ENCODE results near the gene DST.
"Not testable (repeated sequence)": the region's sequence is repeated elsewhere in the genome, so short reads cannot be mapped to it uniquely, and the experiment has no call there.

Gene DST

GRCh38 chr6:56661338-56661737 is 18.6 kb upstream of the DST start:
- DNase-seq, result not testable (repeated sequence)

GRCh38 chr6:56660381-56660730 is 17.7 kb upstream of the DST start:
- DNase-seq, result no peak

- DNase-seq, result no peak
Measured at GRCh38 chr6:56659721-56660380, 17.2 kb upstream of the DST start.

GRCh38 chr6:56658326-56658725 is 15.6 kb upstream of the DST start:
- DNase-seq, result no peak

GRCh38 chr6:56657354-56657753 is 14.7 kb upstream of the DST start:
- DNase-seq, result no peak

GRCh38 chr6:56656466-56656865 is 13.8 kb upstream of the DST start:
- no peak for DNase-seq

- DNase-seq, result no peak
Measured at GRCh38 chr6:56655996-56656395, 13.3 kb upstream of the DST start.

GRCh38 chr6:56655249-56655648 is 12.6 kb upstream of the DST start:
- no peak for DNase-seq

- no peak for DNase-seq
Measured at GRCh38 chr6:56652994-56653393, 10.3 kb upstream of the DST start.

- no peak for DNase-seq
Measured at GRCh38 chr6:56652231-56652630, 9.5 kb upstream of the DST start.

GRCh38 chr6:56650191-56650590 is 7.5 kb upstream of the DST start:
- DNase-seq, result no peak

GRCh38 chr6:56649782-56650181 is 7.1 kb upstream of the DST start:
- DNase-seq, result no peak

GRCh38 chr6:56649053-56649769 is 6.5 kb upstream of the DST start:
- DNase-seq, result no peak

- no peak for DNase-seq
Measured at GRCh38 chr6:56647172-56647762, 4.6 kb upstream of the DST start.

- DNase-seq, result no peak
Measured at GRCh38 chr6:56644366-56644765, 1.7 kb upstream of the DST start.

GRCh38 chr6:56643379-56644089 is 845 bp upstream of the DST start:
- DNase-seq, result no peak

- no peak for DNase-seq
Measured at GRCh38 chr6:56640374-56640773, 2.3 kb downstream of the DST start.

- no peak for DNase-seq
Measured at GRCh38 chr6:56638760-56639159, 3.9 kb downstream of the DST start.

GRCh38 chr6:56637640-56638039 is 5.0 kb downstream of the DST start:
- DNase-seq, result no peak

- no peak for DNase-seq
Measured at GRCh38 chr6:56628105-56628504, 14.6 kb downstream of the DST start.

- no peak for DNase-seq
Measured at GRCh38 chr6:56625356-56625755, 17.3 kb downstream of the DST start.

- no peak for DNase-seq
Measured at GRCh38 chr6:56624728-56625069, 18.0 kb downstream of the DST start.

GRCh38 chr6:56624046-56624727 is 18.5 kb downstream of the DST start:
- DNase-seq, result no peak

Measured in GOT3 (cell line).